Brain microvascular endothelial cell (primary cell): ENCODE results near the gene PTPN6.

Source experiments
- DNase-seq: peaks from one replicate; pipeline ENCODE4 v3.0.0-alpha.2; 2020
- H3K27ac ChIP-seq: fragments of 250-450 bp; sonication (Bioruptor Pico); 2 replicates; pipeline ENCODE4 v1.5.1; 2020; ENCODE audit warnings: mild to moderate bottlenecking, moderate library complexity
- H3K27me3 ChIP-seq: fragments of 250-450 bp; sonication (Bioruptor Pico); replicated peaks from 2 replicates; pipeline ENCODE4 v1.5.1; 2020; ENCODE audit warnings: mild to moderate bottlenecking
- H3K36me3 ChIP-seq: fragments of 250-450 bp; sonication (Bioruptor Pico); replicated peaks from 2 replicates; pipeline ENCODE4 v1.5.1; 2020; ENCODE audit warnings: mild to moderate bottlenecking
- H3K4me3 ChIP-seq: 2 replicates; pipeline ENCODE4 v1.5.1; 2011; ENCODE audit warnings: low read depth, mild to moderate bottlenecking, control low read depth, low read length, moderate library complexity
- in situ Hi-C: cut with HindIII; loops from 2 replicates; pipeline ENCODE4 v1.10.0; 2017; ENCODE audit warnings: low sequenced_read_pairs, low pct_ligation_motif_present
- TF ChIP-seq, protein P1 (sequence below): IDR thresholded peaks from 2 replicates; pipeline ENCODE4 v1.5.1; 2011; ENCODE audit warnings: low read depth, mild to moderate bottlenecking, moderate library complexity, low read length, control low read depth, inconsistent platforms; ENCODE audit errors: missing control alignments

Gene PTPN6

DNA sequence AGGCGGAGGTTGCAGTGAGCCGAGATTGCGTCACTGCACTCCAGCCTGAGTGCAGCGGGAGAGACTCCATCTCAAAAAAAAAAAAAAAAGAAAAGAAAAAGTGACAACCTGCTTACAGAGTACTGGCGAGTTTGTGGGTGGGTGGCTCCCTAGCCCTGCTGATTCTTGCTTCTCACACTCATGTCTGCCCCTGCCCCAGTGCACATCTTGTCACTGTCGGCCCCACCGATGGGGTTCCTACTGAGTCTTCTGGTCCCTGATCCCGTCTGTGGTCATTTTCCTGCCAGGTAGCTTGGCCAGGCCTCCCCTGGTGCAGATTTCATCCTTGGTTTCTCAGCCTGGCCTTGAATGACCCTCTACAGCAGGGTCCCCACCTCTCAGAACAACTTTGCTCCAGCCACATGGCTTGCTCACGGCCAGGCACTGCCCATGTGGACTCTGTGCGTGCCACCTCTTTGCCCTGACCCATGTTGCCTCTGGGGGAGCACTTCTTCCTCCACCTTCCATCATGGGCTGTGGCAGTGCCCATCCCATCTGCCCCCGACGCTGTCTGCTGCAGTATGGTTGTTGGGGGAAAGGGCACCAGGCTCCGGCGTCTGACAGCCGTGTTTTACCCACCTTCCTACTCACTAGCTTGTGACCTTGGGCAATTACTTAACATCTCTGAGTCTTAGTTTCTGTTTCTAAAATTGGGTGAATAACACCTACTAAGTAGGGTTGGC, 2.1 kb upstream of the PTPN6 start:
- in situ Hi-C loops = no loop called here
- no peak overlapping the region for H3K27ac ChIP-seq
- DNase-seq = no peak

GRCh38 chr12:6950401-6950801, 755 bp upstream of the PTPN6 start:
- TF ChIP-seq, protein P1, sequence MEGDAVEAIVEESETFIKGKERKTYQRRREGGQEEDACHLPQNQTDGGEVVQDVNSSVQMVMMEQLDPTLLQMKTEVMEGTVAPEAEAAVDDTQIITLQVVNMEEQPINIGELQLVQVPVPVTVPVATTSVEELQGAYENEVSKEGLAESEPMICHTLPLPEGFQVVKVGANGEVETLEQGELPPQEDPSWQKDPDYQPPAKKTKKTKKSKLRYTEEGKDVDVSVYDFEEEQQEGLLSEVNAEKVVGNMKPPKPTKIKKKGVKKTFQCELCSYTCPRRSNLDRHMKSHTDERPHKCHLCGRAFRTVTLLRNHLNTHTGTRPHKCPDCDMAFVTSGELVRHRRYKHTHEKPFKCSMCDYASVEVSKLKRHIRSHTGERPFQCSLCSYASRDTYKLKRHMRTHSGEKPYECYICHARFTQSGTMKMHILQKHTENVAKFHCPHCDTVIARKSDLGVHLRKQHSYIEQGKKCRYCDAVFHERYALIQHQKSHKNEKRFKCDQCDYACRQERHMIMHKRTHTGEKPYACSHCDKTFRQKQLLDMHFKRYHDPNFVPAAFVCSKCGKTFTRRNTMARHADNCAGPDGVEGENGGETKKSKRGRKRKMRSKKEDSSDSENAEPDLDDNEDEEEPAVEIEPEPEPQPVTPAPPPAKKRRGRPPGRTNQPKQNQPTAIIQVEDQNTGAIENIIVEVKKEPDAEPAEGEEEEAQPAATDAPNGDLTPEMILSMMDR = peak; percentile 57
- Histone ChIP-seq H3K27me3 (no peaks in the 10 kb centered on the region), H3K4me3 (no peak overlapping the region), H3K36me3 (peaks cover 2% of the 10 kb centered on the region), H3K27ac (no peak overlapping the region)
- DNase-seq = no peak
- in situ Hi-C loops = no loop called here

More for the DNA sequence above, 2.1 kb upstream of the PTPN6 start:
- Histone ChIP-seq H3K27me3 (no peaks in the 10 kb centered on the region), H3K36me3 (peaks cover 2% of the 10 kb centered on the region), H3K4me3 (no peak overlapping the region)
- TF ChIP-seq, protein P1 = peak; percentile 15

DNA sequence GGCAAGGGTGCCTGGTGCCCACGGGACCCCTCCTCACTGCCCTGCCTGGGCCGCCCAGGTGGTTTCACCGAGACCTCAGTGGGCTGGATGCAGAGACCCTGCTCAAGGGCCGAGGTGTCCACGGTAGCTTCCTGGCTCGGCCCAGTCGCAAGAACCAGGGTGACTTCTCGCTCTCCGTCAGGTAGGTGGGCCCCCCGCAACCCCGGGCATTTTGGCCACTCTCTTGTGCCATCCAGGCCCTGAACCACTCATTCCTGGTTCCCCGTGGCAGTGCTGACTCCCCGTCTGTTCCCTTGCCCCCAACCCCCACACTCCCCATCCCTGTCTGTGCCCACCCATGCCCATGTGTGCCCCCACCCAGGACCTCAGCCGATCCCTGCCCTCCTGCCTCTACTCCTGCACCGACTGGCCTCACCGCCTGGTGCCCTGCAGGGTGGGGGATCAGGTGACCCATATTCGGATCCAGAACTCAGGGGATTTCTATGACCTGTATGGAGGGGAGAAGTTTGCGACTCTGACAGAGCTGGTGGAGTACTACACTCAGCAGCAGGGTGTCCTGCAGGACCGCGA, 480 bp downstream of the PTPN6 start:
- no peaks in the 10 kb centered on the region for H3K27me3 ChIP-seq

GRCh38 chr12:6952121-6952862, 1.1 kb downstream of the PTPN6 start:
- Histone ChIP-seq H3K27ac (no peak overlapping the region), H3K4me3 (no peak overlapping the region), H3K36me3 (no peaks in the 10 kb centered on the region), H3K27me3 (no peaks in the 10 kb centered on the region)
- in situ Hi-C loops = no loop called here
- TF ChIP-seq, protein P1 = no peak
- no peak for DNase-seq

More for the DNA sequence above, 480 bp downstream of the PTPN6 start:
- in situ Hi-C loops = no loop called here
- TF ChIP-seq, protein P1 = no peak
- Histone ChIP-seq H3K27ac (no peak overlapping the region), H3K4me3 (no peak overlapping the region), H3K36me3 (no peaks in the 10 kb centered on the region)
- DNase-seq = no peak

- Histone ChIP-seq H3K4me3 (no peak overlapping the region), H3K27ac (no peak overlapping the region), H3K27me3 (no peaks in the 10 kb centered on the region), H3K36me3 (no peaks in the 10 kb centered on the region)
- in situ Hi-C loops = no loop called here
- DNase-seq = no peak
- TF ChIP-seq, protein P1 = no peak
Observed at GRCh38 chr12:6952863-6953441, 1.8 kb downstream of the PTPN6 start.
